ENCODE measurements around the gene ACKR3. TPM values are rescaled to one million over a fixed set of nuclear protein-coding genes. Genes with fewer than 3 reads are reported as not detected.

Gene ACKR3
- total and polyA plus RNA-seq, 2 donors (not counting 1 experiment from before 2014, with no cell fraction given) = 7.1 to 15.3 TPM

DNA sequence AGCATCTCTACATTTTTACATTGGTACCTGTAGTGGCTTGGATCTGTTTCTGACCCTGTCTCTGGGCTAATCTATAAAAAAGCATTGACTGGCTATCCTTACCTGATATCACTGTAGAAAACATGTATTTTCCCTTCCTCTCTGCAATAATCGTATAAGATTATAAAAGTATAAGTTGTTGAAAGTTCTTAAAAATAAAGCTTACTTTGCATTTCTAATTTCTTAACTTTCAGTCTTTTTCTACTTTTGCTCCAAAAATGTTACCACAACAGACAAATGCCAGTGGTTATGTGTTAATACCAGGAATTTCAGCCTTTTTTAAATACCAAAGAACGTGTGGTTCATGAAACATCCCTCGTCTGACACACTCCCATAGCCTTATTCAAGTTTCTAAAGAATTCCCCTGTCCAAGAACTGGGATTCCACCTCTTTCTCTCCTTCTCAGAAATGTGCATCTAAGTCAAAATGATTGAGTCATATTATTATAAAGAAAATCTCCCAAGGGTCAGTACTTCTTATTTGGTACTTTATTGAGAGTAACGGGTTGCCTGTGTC lies 28.5 kb upstream of the ACKR3 start:
- TF ChIP-seq, protein P1, sequence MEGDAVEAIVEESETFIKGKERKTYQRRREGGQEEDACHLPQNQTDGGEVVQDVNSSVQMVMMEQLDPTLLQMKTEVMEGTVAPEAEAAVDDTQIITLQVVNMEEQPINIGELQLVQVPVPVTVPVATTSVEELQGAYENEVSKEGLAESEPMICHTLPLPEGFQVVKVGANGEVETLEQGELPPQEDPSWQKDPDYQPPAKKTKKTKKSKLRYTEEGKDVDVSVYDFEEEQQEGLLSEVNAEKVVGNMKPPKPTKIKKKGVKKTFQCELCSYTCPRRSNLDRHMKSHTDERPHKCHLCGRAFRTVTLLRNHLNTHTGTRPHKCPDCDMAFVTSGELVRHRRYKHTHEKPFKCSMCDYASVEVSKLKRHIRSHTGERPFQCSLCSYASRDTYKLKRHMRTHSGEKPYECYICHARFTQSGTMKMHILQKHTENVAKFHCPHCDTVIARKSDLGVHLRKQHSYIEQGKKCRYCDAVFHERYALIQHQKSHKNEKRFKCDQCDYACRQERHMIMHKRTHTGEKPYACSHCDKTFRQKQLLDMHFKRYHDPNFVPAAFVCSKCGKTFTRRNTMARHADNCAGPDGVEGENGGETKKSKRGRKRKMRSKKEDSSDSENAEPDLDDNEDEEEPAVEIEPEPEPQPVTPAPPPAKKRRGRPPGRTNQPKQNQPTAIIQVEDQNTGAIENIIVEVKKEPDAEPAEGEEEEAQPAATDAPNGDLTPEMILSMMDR (IDR thresholded peaks at IDR 0.05) = no peak
- H3K4me1 Mint-ChIP-seq = peaks cover 66% of the 10 kb centered on the region
- peaks cover 5% of the 10 kb centered on the region for H3K9me3 Mint-ChIP-seq (ENCODE audit: insufficient read depth)
- no peak overlapping the region for H3K27ac Mint-ChIP-seq
- Histone ChIP-seq H3K4me1 (ENCODE audit: control insufficient read depth in 2 of 2, insufficient read depth in 2 of 2, low read length in 2 of 2) (peaks cover 51 to 57% of the 10 kb centered on the region in 2 donors), H3K27me3 (replicated peaks in 1 of 4; ENCODE audit: control extremely low read depth in 1 of 4, control insufficient read depth in 3 of 4, insufficient read depth in 4 of 4, low read length in 3 of 4) (no peaks in the 10 kb centered on the region), H4K20me1 (ENCODE audit: control insufficient read depth, insufficient read depth, low read length, poor library complexity, severe bottlenecking) (no peaks in the 10 kb centered on the region), H3K36me3 (replicated peaks in 1 of 2; ENCODE audit: control extremely low read depth in 1 of 2, control insufficient read depth in 1 of 2, extremely low read depth in 1 of 2, insufficient read depth in 2 of 2, low read length in 1 of 2) (peaks cover 0 to 2% of the 10 kb centered on the region in 2 experiments), H3K27ac (ENCODE audit: low read length in 2 of 2) (no peak overlapping the region), H3K79me2 (ENCODE audit: control insufficient read depth, insufficient read depth, low read length) (peaks cover 13% of the 10 kb centered on the region), H3K9me3 (ENCODE audit: control extremely low read depth in 1 of 3, control insufficient read depth in 2 of 3, insufficient read depth in 1 of 3, low read length in 2 of 3) (no peaks in the 10 kb centered on the region), H3K4me3 (ENCODE audit: control extremely low read depth in 1 of 5, extremely low read depth in 1 of 5, insufficient read depth in 1 of 5, low read depth in 2 of 5, low read length in 4 of 5) (no peak overlapping the region), H3K9ac (ENCODE audit: low read length) (no peak overlapping the region), H3K4me2 (replicated peaks; ENCODE audit: low read depth, low read length, poor library complexity, severe bottlenecking) (no peak overlapping the region), H2AFZ (ENCODE audit: insufficient read depth, low read depth, low read length, poor library complexity, severe bottlenecking) (no peak overlapping the region)
- 80% methylated on average over 1 of the region's 4 CpGs for WGBS (ENCODE audit: insufficient coverage)
- intact Hi-C loops (cut with micrococcal nuclease) = no loop called here
- ChIA-PET CTCF (interaction anchor here (5.8 kb wide), 1 partner anchor 28 kb away, joined by 32 read pairs; no protein-coding TSS in a partner anchor), POLR2A (no interaction called here)
- no peaks in the 10 kb centered on the region for H3K27me3 Mint-ChIP-seq
- no peak for DNase-seq
- ATAC-seq (ENCODE audit: low read depth) = no peak
- no peak overlapping the region for H3K4me3 Mint-ChIP-seq

DNA sequence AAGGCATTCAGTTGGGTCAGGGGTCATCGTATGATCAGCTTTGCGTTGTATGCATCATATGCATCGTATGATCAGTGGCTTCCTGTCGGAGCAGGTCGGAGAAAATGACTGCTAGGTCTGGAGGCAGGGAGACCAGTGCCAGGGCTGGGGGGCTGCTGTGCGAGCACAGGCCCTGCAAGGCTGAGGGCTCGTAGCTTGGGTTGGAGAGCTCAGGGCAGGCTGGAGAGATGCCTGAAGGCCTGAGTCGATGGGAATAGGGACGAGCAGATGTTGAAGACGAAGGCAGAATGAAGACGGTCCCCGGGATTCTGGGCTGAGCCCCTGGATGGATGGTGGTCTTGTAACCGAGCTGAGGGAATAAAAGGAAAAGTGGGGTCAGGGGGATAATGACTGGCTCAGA lies 25.3 kb upstream of the ACKR3 start:
- H3K9me3 Mint-ChIP-seq (ENCODE audit: insufficient read depth) = peaks cover 5% of the 10 kb centered on the region
- WGBS (ENCODE audit: insufficient coverage) = 93% methylated on average over 13 of the region's 13 CpGs

More for the DNA sequence above, 25.3 kb upstream of the ACKR3 start:
- no peaks in the 10 kb centered on the region for H3K9me3 ChIP-seq (ENCODE audit: control extremely low read depth in 1 of 3, control insufficient read depth in 2 of 3, insufficient read depth in 1 of 3, low read length in 2 of 3)
- no peaks in the 10 kb centered on the region for H3K27me3 ChIP-seq (replicated peaks in 1 of 4; ENCODE audit: control extremely low read depth in 1 of 4, control insufficient read depth in 3 of 4, insufficient read depth in 4 of 4, low read length in 3 of 4)
- peak overlapping the region; percentile 74 for H3K4me2 ChIP-seq (replicated peaks; ENCODE audit: low read depth, low read length, poor library complexity, severe bottlenecking)
- Mint-ChIP-seq H3K4me1 (peaks cover 68% of the 10 kb centered on the region), H3K27me3 (no peaks in the 10 kb centered on the region), H3K27ac (peak overlapping the region; percentile 99), H3K4me3 (peak overlapping the region; percentile 82)
- H2AFZ ChIP-seq (ENCODE audit: insufficient read depth, low read depth, low read length, poor library complexity, severe bottlenecking) = no peak overlapping the region
- no peak for DNase-seq
- H3K4me3 ChIP-seq (ENCODE audit: control extremely low read depth in 1 of 5, extremely low read depth in 1 of 5, insufficient read depth in 1 of 5, low read depth in 2 of 5, low read length in 4 of 5) = peak overlapping the region in 1 of 5 experiments; percentile 63
- ChIA-PET CTCF (interaction anchor here (5.8 to 7.9 kb wide), 2 partner anchors 23 to 32 kb away, joined by 32 to 77 read pairs; partner anchors contain the start of gene ACKR3), POLR2A (no interaction called here)
- intact Hi-C loops (cut with micrococcal nuclease) = no loop called here
- peaks cover 0 to 2% of the 10 kb centered on the region in 2 experiments for H3K36me3 ChIP-seq (replicated peaks in 1 of 2; ENCODE audit: control extremely low read depth in 1 of 2, control insufficient read depth in 1 of 2, extremely low read depth in 1 of 2, insufficient read depth in 2 of 2, low read length in 1 of 2)
- no peak for ATAC-seq (ENCODE audit: low read depth)
- H4K20me1 ChIP-seq (ENCODE audit: control insufficient read depth, insufficient read depth, low read length, poor library complexity, severe bottlenecking) = no peaks in the 10 kb centered on the region
- peaks cover 52 to 58% of the 10 kb centered on the region in 2 donors for H3K4me1 ChIP-seq (ENCODE audit: control insufficient read depth in 2 of 2, insufficient read depth in 2 of 2, low read length in 2 of 2)
- no peak overlapping the region for H3K9ac ChIP-seq (ENCODE audit: low read length)
- peak overlapping the region; percentile 88 for H3K27ac ChIP-seq (ENCODE audit: low read length in 2 of 2)
- no peaks in the 10 kb centered on the region for H3K79me2 ChIP-seq (ENCODE audit: control insufficient read depth, insufficient read depth, low read length)
- TF ChIP-seq, protein P1 (IDR thresholded peaks at IDR 0.05) = no peak
- TF ChIP-seq EZH2 (IDR thresholded peaks at IDR 0.05; ENCODE audit: borderline replicate concordance, insufficient read depth, low read depth, low read length, poor library complexity, severe bottlenecking) = no peak
